ENCODE measurements around the gene UACA. TPM values are rescaled to one million over a fixed set of nuclear protein-coding genes. Genes with fewer than 3 reads are reported as not detected.

The UACA gene
- total and polyA plus RNA-seq, 2 experiments from 2014 or later = 21.5 to 35.8 TPM

- TF ChIP-seq CTCF (conservative IDR thresholded peaks at IDR 0.05; ENCODE audit: low read depth in 2 of 2) (no peak), ETS1 (IDR thresholded peaks at IDR 0.05) (no peak), STAT1 (IDR thresholded peaks at IDR 0.05; ENCODE audit: unreplicated experiment) (no peak), POLR2AphosphoS5 (IDR thresholded peaks at IDR 0.05; ENCODE audit: low read depth) (no peak), NANOG (IDR thresholded peaks at IDR 0.05; ENCODE audit: borderline replicate concordance) (no peak), REST (IDR thresholded peaks at IDR 0.05; ENCODE audit: unreplicated experiment) (no peak), CREB1 (CRISPR knock-in tag; IDR thresholded peaks at IDR 0.05; ENCODE audit: low read depth) (no peak), JUNB (IDR thresholded peaks at IDR 0.05; ENCODE audit: unreplicated experiment) (no peak)
These were observed 112.0 kb downstream of the UACA start (continued) for GRCh38 chr15:70651303-70651845.

- H3K4me3 ChIP-seq = no peak overlapping the region
- H3K79me2 ChIP-seq (replicated peaks; ENCODE audit: insufficient read depth) = no peaks in the 10 kb centered on the region
- H3K4me2 ChIP-seq = no peak overlapping the region
- no peaks in the 10 kb centered on the region for H3K27me3 ChIP-seq (ENCODE audit: insufficient read depth)
- H3K36me3 ChIP-seq (ENCODE audit: insufficient read depth) = no peaks in the 10 kb centered on the region
- H4K20me1 ChIP-seq (replicated peaks; ENCODE audit: insufficient read depth) = no peaks in the 10 kb centered on the region
- H3K9me2 ChIP-seq (ENCODE audit: insufficient read depth) = no peaks in the 10 kb centered on the region
- no peak for ATAC-seq
- Mint-ChIP-seq H3K27ac (no peak overlapping the region), H3K27me3 (ENCODE audit: insufficient read depth, low read depth, poor library complexity) (peaks cover 1% of the 10 kb centered on the region), H3K4me3 (no peak overlapping the region), H3K36me3 (ENCODE audit: low read depth) (no peaks in the 10 kb centered on the region), H3K4me1 (no peaks in the 10 kb centered on the region), H3K9me3 (no peaks in the 10 kb centered on the region)
- no peak for DNase-seq (ENCODE audit: low spot score)
- H3K4me1 ChIP-seq (ENCODE audit: insufficient read depth) = no peaks in the 10 kb centered on the region
- no peak overlapping the region for H3K27ac ChIP-seq (ENCODE audit: low read depth)
- H3F3A ChIP-seq (replicated peaks; ENCODE audit: low read depth) = no peaks in the 10 kb centered on the region
- no peak overlapping the region for H2AFZ ChIP-seq
- TF ChIP-seq CREB1 (CRISPR knock-in tag; IDR thresholded peaks at IDR 0.05; ENCODE audit: low read depth) = no peak
- TF ChIP-seq NANOG (IDR thresholded peaks at IDR 0.05; ENCODE audit: borderline replicate concordance) = no peak
- TF ChIP-seq ZNF114 (CRISPR knock-in tag; IDR thresholded peaks at IDR 0.05) = no peak
- TF ChIP-seq CTCF (conservative IDR thresholded peaks at IDR 0.05; ENCODE audit: low read depth in 2 of 2) = no peak
- TF ChIP-seq EZH2phosphoT487 (IDR thresholded peaks at IDR 0.05; ENCODE audit: unreplicated experiment) = no peak
- TF ChIP-seq ETS1 (IDR thresholded peaks at IDR 0.05) = no peak
- TF ChIP-seq STAT1 (IDR thresholded peaks at IDR 0.05; ENCODE audit: unreplicated experiment) = no peak
- TF ChIP-seq POLR2AphosphoS5 (IDR thresholded peaks at IDR 0.05; ENCODE audit: low read depth) = no peak
- TF ChIP-seq REST (IDR thresholded peaks at IDR 0.05; ENCODE audit: unreplicated experiment) = no peak
- TF ChIP-seq EZH2 (IDR thresholded peaks at IDR 0.05; ENCODE audit: low read depth, unreplicated experiment) = no peak
These were observed 112.6 kb downstream of the UACA start for GRCh38 chr15:70650567-70651302.

Data from GM23338 (cell line).